Cardiac fibroblast (primary cell): ENCODE measurements around the gene RNF111.
A peak's percentile ranks its signal among the peaks of the same experiment; 100 is the strongest.

Experiments used
- DNase-seq, 2 donors: peaks; one replicate each; pipeline versions ENCODE4 v3.0.0 to v3.0.0-alpha.2; 2010; ENCODE audit warnings: low read depth in 2 of 2
- H3K4me3 ChIP-seq, 2 donors: replicated peaks in 1 of 2; 1 replicate in 1 of 2; 2 replicates in 1 of 2; pipeline ENCODE4 v1.5.1; 2011; ENCODE audit warnings: low read depth in 2 of 2, low read length in 2 of 2, mild to moderate bottlenecking in 2 of 2, moderate library complexity in 1 of 2
- TF ChIP-seq, protein P1 (sequence below): IDR thresholded peaks from one replicate; pipeline ENCODE4 v1.5.1; 2011; ENCODE audit warnings: low read depth, mild to moderate bottlenecking, low read length, inconsistent platforms

RNF111 gene

DNA sequence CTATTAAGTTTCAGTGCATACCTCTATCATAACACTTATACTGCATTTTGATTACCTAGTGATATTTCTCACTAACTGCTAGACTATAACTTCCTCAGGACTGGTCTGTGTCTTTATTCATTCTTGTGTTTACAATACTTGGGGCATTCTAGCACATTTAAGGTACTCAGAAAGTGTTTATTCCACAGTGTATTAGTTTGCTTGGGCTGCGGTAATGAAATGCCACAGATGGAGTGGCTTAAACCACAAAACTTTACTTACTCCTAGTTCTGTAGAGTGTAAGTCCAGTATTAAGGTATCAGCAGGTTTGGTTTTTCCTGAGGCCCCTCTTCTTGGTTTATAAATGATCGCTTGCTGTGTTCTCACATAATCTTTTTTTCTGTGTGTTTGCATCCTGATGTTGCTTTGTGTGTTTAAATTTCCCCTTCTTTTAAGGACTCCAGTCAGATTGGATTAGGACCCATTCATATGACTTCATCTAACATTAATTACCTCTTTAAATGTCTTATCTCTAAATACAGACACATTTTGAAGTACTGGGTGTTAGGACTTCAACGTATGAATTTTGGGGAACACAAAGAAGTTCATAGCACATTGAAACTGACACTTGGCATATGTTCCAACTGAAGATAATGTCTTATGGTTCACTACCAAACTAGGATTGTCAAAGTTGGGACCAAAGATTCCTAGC lies 23.9 kb downstream of the RNF111 start:
- H3K4me3 ChIP-seq, result no peak overlapping the region
- TF ChIP-seq, protein P1, sequence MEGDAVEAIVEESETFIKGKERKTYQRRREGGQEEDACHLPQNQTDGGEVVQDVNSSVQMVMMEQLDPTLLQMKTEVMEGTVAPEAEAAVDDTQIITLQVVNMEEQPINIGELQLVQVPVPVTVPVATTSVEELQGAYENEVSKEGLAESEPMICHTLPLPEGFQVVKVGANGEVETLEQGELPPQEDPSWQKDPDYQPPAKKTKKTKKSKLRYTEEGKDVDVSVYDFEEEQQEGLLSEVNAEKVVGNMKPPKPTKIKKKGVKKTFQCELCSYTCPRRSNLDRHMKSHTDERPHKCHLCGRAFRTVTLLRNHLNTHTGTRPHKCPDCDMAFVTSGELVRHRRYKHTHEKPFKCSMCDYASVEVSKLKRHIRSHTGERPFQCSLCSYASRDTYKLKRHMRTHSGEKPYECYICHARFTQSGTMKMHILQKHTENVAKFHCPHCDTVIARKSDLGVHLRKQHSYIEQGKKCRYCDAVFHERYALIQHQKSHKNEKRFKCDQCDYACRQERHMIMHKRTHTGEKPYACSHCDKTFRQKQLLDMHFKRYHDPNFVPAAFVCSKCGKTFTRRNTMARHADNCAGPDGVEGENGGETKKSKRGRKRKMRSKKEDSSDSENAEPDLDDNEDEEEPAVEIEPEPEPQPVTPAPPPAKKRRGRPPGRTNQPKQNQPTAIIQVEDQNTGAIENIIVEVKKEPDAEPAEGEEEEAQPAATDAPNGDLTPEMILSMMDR, result no peak
- DNase-seq, result no peak

DNA sequence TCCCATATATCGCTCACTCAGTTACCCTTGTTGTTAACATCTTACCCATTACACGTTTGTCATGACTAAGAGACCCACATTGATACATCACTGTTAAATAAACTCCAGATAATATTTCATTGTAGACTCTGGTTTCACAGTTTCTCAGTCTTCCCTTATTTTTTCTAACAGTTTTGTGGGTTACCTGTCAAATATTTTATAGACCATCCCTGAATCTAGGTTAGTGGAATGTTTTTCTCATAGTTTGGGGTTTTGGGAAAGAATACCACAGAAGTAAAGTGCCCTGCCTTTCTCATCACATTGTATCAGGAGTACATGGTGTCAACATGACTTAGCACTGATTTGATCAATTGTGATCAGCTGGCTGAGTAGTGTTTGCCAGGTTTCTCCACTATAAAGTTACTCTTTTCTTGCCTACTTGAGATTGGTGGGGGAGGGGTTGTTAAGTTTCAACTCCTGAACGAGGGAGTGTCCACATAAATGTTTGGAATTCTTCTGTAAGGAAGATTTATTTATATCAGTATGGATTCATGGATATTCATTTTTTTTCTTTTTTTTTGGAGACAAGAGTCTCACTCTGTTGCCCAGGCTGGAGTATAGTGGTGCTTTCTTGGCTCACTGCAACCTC lies 25.9 kb downstream of the RNF111 start:
- peak; percentile 6 to 10 for DNase-seq
- no peak overlapping the region for H3K4me3 ChIP-seq
- TF ChIP-seq, protein P1, result no peak

DNA sequence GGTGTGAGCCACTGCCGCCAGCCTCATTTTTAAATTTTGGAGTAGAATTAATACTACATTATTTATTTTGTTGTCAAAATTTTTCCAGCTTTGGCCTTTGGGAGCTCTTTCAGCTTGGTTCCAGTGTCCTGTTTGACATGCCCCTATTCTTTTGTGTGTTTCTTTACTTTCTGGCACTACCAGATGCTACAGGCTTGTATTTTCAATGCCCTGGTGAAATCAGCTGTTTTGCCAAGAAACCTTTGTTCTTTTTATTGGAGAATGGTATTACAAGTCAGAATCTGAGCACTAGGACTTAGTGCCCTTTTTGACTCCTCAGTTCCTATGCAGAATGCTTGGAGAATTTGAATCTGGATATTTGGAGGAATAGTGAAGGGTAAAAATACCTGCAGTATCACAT lies 26.6 kb downstream of the RNF111 start:
- TF ChIP-seq, protein P1, result no peak
- DNase-seq, result no peak
- no peak overlapping the region for H3K4me3 ChIP-seq

DNA sequence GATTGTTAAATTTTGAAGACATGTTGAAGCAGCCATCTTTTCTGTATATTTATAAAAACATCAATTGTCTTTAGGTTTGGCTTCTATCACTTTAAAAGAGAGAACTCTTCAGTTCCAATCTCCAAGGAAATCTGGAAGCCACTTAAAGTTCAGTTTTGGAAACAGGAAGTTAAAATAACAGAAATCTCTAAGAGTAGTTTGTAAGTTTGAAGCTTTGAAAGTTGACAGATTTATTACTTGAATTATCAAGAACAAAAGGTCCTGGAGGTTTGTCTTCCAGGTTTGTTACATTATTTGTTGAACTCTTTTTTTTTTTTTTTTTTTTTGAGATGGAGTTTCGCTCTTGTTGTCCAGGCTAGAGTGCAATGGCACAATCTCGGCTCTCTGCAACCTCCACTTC lies 30.0 kb downstream of the RNF111 start:
- no peak for DNase-seq
- TF ChIP-seq, protein P1, result no peak
- H3K4me3 ChIP-seq, result no peak overlapping the region

DNA sequence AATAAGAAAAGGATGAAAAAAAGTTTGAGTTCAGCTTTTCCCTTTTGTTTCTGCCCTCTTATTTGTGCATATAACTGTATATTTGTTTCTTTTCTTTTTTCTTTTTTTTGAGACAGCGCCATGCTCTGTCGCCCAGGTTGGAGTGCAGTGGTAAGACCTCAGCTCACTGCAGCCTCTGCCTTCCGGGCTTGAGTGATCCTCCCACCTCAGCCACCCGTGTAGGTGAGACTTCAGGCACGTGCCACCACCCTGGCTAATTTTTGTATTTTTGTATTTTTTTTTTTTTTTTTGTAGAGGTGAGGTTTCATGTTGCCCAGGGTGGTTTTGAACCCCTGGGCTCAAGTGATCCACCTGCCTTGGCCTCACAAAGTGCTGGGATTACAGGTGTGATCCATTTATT lies 31.4 kb downstream of the RNF111 start:
- TF ChIP-seq, protein P1, result no peak
- no peak overlapping the region for H3K4me3 ChIP-seq
- no peak for DNase-seq

DNA sequence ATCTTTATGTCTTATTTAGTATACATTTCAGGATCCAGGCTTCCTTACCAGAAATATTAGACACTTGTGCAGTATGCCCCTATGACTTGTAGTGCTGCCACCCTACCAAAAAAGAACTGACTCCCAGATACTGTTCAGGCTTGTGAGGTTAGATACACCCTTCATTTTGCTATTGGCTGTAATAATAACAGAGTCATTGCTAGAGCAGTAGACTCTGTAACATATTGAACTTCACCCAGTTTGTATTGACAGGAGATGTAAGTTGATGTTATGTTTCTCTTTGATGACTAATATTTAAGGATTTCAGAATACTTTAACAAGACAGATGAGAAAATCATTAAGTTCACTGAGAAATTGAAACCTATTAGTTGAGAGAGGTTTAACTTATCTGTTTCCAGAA lies 32.9 kb downstream of the RNF111 start:
- DNase-seq, result peak in 1 of 2 donors; percentile 10
- H3K4me3 ChIP-seq, result no peak overlapping the region
- TF ChIP-seq, protein P1, result no peak
